MCF 10A (cell line): ENCODE data around the gene DNMT3L. TPM values are rescaled to one million over a fixed set of nuclear protein-coding genes. Genes with fewer than 3 reads are reported as not detected.

Source experiments
- BruUV-seq: library from RNA; stranded (reverse); fragments of 400-500 nt; replicated peaks from 2 replicates; lab custom pipeline; 2021; lab: Mats Ljungman, UMichigan
- CTCF ChIA-PET: fragments of 300-600 bp; sonication (Branson Sonifier 250); formaldehyde crosslinking; extraction: SDS; loops from one replicate; lab custom pipeline; 2021; ENCODE audit warnings: antibody characterized with exemption, inconsistent platforms; lab: Yijun Ruan, JAX
- POLR2A ChIA-PET: fragments of 300-600, 350-650 bp; sonication (Branson Sonifier 250); formaldehyde crosslinking; extraction: SDS; loops from one replicate; lab custom pipeline; 2020; ENCODE audit warnings: antibody characterized with exemption, inconsistent platforms; lab: Yijun Ruan, JAX
- DNase-seq: peaks from one replicate; pipeline ENCODE4 v3.0.0-alpha.2; 2018; ENCODE audit not compliant: unreplicated experiment
- H3K27ac Mint-ChIP-seq: one replicate; pipeline ENCODE4 v1.8.0; 2022; ENCODE audit warnings: mild to moderate bottlenecking, low read depth, mixed read lengths; ENCODE audit not compliant: unreplicated experiment
- H3K27me3 Mint-ChIP-seq: one replicate; pipeline ENCODE4 v1.8.0; 2022; ENCODE audit warnings: mixed read lengths; ENCODE audit not compliant: insufficient read depth, unreplicated experiment
- H3K36me3 Mint-ChIP-seq: one replicate; pipeline ENCODE4 v1.8.0; 2022; ENCODE audit warnings: mild to moderate bottlenecking, moderate library complexity, mixed read lengths; ENCODE audit not compliant: insufficient read depth, unreplicated experiment
- H3K4me1 Mint-ChIP-seq: one replicate; pipeline ENCODE4 v1.8.0; 2022; ENCODE audit warnings: mixed read lengths; ENCODE audit not compliant: insufficient read depth, unreplicated experiment
- H3K4me3 Mint-ChIP-seq: one replicate; pipeline ENCODE4 v1.8.0; 2022; ENCODE audit warnings: mild to moderate bottlenecking, moderate library complexity, mixed read lengths; ENCODE audit not compliant: unreplicated experiment
- H3K9me3 Mint-ChIP-seq: one replicate; pipeline ENCODE4 v1.8.0; 2022; ENCODE audit warnings: mixed read lengths; ENCODE audit not compliant: unreplicated experiment
- intact Hi-C: fragments of 100-400 bp; cut with micrococcal nuclease; formaldehyde crosslinking; loops from 2 replicates; pipeline ENCODE4 v1.14.1; 2022
- total RNA-seq: library from RNA; stranded (reverse); gene quantifications from 2 replicates; pipeline ENCODE4 v1.2.3, GENCODE V29; 2022
- TF ChIP-seq, protein P1 (sequence below): fragments of 200-600 bp; IDR thresholded peaks from one replicate; pipeline ENCODE4 v1.8.0; 2022; ENCODE audit warnings: antibody characterized with exemption, mild to moderate bottlenecking; ENCODE audit not compliant: unreplicated experiment

Gene DNMT3L
- total RNA-seq, 1 experiment from 2014 or later: not detected

DNA sequence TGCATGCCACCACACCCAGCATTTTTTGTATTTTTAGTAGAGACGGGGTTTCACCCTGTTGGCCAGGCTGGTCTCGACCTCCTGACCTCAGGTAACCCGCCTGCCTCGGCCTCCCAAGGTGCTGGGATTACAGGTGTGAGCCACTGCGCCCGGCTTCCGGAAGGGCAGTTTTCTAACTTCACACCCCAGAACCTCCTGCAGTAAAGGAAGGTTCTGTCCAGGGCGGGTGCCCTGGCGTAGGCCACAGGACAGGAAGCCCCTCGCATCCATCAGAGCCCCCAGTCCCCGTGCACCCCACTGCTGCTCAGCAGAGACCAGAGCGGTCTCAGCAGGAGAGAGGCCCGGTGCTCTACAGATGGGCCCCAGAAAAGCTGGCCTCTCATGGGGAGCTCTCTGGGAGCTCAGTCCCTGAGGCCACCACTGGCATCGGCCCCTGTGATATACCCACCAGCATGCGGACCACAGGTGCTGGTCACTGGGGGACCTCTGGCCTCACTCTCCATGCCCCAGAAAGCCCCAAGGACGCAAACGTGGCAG is 4.1 kb upstream of the DNMT3L start:
- Mint-ChIP-seq H3K4me3 (no peak overlapping the region), H3K27me3 (peaks cover 5% of the 10 kb centered on the region), H3K27ac (no peak overlapping the region), H3K9me3 (no peaks in the 10 kb centered on the region), H3K4me1 (no peaks in the 10 kb centered on the region), H3K36me3 (no peaks in the 10 kb centered on the region)
- no peak for DNase-seq
- ChIA-PET POLR2A (no interaction called here), CTCF (no interaction called here)
- BruUV-seq: no TSS peak
- TF ChIP-seq, protein P1, sequence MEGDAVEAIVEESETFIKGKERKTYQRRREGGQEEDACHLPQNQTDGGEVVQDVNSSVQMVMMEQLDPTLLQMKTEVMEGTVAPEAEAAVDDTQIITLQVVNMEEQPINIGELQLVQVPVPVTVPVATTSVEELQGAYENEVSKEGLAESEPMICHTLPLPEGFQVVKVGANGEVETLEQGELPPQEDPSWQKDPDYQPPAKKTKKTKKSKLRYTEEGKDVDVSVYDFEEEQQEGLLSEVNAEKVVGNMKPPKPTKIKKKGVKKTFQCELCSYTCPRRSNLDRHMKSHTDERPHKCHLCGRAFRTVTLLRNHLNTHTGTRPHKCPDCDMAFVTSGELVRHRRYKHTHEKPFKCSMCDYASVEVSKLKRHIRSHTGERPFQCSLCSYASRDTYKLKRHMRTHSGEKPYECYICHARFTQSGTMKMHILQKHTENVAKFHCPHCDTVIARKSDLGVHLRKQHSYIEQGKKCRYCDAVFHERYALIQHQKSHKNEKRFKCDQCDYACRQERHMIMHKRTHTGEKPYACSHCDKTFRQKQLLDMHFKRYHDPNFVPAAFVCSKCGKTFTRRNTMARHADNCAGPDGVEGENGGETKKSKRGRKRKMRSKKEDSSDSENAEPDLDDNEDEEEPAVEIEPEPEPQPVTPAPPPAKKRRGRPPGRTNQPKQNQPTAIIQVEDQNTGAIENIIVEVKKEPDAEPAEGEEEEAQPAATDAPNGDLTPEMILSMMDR: no peak
- intact Hi-C loops: no loop called here

GRCh38 chr21:44263768-44264167 is 2.1 kb upstream of the DNMT3L start:
- H3K4me3 Mint-ChIP-seq: no peak overlapping the region
- CTCF ChIA-PET: interaction anchor here (0.7 kb wide), 1 partner anchor 37 kb away, joined by 3 read pairs; no protein-coding TSS in a partner anchor
- peaks cover 25% of the 10 kb centered on the region for H3K27me3 Mint-ChIP-seq
- TF ChIP-seq, protein P1: no peak
- DNase-seq: no peak
- no peak overlapping the region for H3K27ac Mint-ChIP-seq
- no peaks in the 10 kb centered on the region for H3K9me3 Mint-ChIP-seq
- intact Hi-C loops: no loop called here
- POLR2A ChIA-PET: no interaction called here
- H3K4me1 Mint-ChIP-seq: peaks cover 8% of the 10 kb centered on the region
- no peaks in the 10 kb centered on the region for H3K36me3 Mint-ChIP-seq
- BruUV-seq: no TSS peak

DNA sequence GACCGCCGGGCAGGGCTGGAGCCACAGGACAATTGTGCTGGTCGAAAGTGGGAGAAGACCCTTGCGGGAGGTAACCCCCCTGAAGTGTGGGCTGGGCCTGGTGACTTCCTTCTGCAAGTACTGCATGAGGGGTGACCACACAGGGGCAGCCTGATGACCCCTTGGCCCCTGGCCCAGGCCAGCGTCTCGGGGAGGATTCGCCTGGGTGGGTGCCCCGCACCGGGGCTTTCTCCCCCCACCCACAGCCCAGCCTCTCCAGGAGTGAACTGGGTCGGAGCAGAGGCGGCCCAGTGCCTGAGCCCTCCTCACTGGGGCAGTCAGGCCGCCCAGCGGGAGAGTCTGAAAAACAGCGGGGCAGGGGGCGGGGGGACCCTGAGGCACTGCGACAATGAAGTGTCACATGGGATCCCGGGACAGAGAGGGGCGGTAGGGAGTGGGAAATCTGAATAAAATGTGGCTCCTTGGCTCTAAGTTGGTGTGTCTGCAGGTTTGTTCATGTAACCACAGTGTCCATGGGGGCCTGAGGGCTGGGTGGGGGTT is 1.6 kb upstream of the DNMT3L start:
- Mint-ChIP-seq H3K27ac (no peak overlapping the region), H3K36me3 (no peaks in the 10 kb centered on the region), H3K27me3 (peaks cover 28% of the 10 kb centered on the region), H3K9me3 (no peaks in the 10 kb centered on the region), H3K4me3 (no peak overlapping the region), H3K4me1 (peaks cover 10% of the 10 kb centered on the region)
- ChIA-PET CTCF (no interaction called here), POLR2A (no interaction called here)
- BruUV-seq: no TSS peak
- intact Hi-C loops: no loop called here
- no peak for DNase-seq
- TF ChIP-seq, protein P1: no peak

GRCh38 chr21:44262338-44263056 is 800 bp upstream of the DNMT3L start:
- TF ChIP-seq, protein P1: no peak
- Mint-ChIP-seq H3K4me3 (no peak overlapping the region), H3K27me3 (peaks cover 28% of the 10 kb centered on the region), H3K27ac (no peak overlapping the region), H3K4me1 (peaks cover 10% of the 10 kb centered on the region), H3K9me3 (no peaks in the 10 kb centered on the region), H3K36me3 (no peaks in the 10 kb centered on the region)
- intact Hi-C loops: no loop called here
- no TSS peak for BruUV-seq
- CTCF ChIA-PET: no interaction called here
- no peak for DNase-seq
- POLR2A ChIA-PET: no interaction called here
